ENCODE results near the gene NUP88. TPM values are rescaled to one million over a fixed set of nuclear protein-coding genes. Genes with fewer than 3 reads are reported as not detected.

The NUP88 gene
- 82.4 and 112 TPM in 2 replicates for total RNA-seq

GRCh38 chr17:5419356-5419958 is at the start of gene NUP88:
Gene NUP88 (minus strand): TSS chr17:5419662. CDS start chr17:5419650, 12 bp downstream.

DNA sequence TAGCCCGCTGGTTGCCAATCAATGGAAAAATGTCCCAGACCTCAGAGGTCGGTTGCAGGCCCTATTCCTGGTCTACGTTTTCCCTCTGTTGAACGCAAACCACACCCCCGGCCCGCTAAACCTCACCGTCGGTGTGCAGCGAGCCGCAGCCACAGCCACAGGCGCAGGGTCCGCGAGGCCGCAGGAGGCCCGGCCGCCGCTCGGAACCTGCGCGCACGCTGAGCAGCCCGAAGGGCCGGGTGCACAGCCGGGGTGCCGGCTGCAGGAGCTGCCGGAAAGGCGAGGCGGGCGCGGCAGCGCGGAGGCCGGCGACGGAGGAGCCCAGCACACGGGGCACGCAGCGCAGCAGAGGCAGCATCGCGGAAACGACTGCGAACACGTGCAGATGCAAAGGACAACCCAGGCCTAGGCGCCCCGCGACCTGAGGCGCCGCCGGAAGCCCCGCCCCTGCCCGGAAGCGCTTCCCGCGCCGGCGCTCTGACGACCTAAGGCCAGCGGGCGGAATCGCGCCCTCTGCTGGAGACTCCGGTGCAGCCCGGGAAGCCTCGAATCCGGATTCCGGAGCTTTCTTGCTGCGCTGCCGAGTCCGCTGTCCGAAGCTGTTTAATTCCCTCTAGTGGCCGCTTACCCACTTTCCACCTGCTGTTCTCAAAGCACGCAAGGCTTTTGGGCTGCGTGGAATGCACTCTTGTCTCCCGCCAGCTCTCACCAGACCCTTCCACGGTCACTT is 19.4 kb upstream of the NUP88 start, which contains the start of gene C1QBP:
C1QBP (minus strand) TSS at position 440 of the 730 bp plus-strand sequence; CDS start at position 358, 82 bp downstream.

DNA sequence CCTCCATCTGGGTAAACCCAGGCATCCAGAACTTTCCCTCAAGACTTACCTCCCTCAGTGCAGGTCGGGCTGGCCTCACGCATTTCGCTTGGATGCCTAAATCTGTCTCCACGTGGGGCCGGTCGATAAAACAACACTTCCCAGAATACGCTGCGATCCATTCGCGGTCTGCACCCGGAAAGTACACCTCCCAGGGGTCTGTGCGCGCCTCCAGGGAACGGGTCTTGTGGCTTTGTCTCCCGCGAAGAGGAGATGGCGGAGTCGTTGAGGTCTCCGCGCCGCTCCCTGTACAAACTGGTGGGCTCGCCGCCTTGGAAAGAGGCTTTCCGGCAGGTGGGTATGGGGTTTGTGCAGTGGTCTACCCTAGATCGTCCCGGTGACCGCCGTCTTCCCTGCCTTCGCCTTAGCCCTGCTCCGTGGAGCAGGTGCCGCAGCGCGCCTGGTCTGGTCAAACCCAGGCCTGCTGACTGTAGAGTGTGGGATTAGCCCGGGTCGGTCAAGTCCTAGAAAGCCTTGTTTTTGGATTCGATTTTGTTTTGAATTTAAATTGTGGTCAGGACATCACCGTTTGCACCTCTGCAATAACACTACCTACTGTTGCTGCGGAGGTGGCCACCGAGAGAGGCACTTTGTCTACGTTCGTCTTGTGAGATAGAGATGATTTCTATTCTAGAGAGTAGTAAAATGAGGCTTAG is 644 bp upstream of the NUP88 start, which contains the start of gene RPAIN:
RPAIN (plus strand) TSS at position 224 of the 695 bp plus-strand sequence; CDS start at position 253, 29 bp downstream.

Other genes with a start within 250 kb of the NUP88 start
- 7.8 and 7.9 TPM in 2 replicates for gene ZNF594, start 227.8 kb downstream of the NUP88 start, total RNA-seq
- not detected in 2 replicates for gene SCIMP, start 184.8 kb downstream of the NUP88 start, total RNA-seq
- gene RABEP1, start 137.4 kb downstream of the NUP88 start, total RNA-seq, result 54.4 and 60.9 TPM in 2 replicates
- 39.9 and 43.1 TPM in 2 replicates for gene RPAIN, start 520 bp upstream of the NUP88 start, total RNA-seq
- 154 and 178 TPM in 2 replicates for gene C1QBP, start 19.5 kb upstream of the NUP88 start, total RNA-seq
- 8.5 and 8.6 TPM in 2 replicates for gene DHX33, start 49.3 kb upstream of the NUP88 start, total RNA-seq
- gene DERL2, start 66.5 kb upstream of the NUP88 start, total RNA-seq, result 26.3 and 31.1 TPM in 2 replicates
- gene MIS12, start 66.9 kb upstream of the NUP88 start, total RNA-seq, result 11.1 and 13.2 TPM in 2 replicates
- gene NLRP1, start 164.8 kb upstream of the NUP88 start, total RNA-seq, result 13.1 and 19.1 TPM in 2 replicates

Data from aortic smooth muscle cell (primary cell).